NCI-H2196 treated with DMSO at 0.1 percent for 48 hours (cell line): Measurements from ENCODE around the gene SGMS1.
"Not testable (repeated sequence)": the region's sequence is repeated elsewhere in the genome, so short reads cannot be mapped to it uniquely, and the experiment has no call there.

Source experiments
- DNase-seq: peaks from one replicate; lab custom pipeline; 2025; ENCODE audit not compliant: unreplicated experiment; lab: John Stamatoyannopoulos, UW

SGMS1 gene

GRCh38 chr10:50431133-50431532 lies 192.6 kb downstream of the SGMS1 start:
- DNase-seq, result no peak

DNA sequence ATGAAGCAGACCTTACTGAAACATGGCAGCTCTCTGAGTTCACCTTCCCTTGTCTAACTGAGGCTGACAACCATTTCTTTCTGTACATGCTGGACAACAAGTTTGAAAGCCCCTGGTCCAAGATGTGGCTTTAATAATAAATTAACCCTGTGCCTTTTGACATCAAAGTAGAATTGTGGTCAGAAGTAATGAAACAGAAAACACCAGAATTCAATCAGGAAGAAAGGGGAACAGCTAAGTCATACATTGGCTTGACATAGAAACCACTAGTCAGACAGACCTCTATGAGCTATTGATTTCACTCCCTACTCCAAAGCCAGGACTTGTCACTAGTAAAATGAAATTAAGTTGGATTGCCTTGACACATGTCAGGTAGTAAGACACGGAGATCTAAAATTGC lies 197.3 kb downstream of the SGMS1 start:
- DNase-seq, result no peak

GRCh38 chr10:50425215-50425614 lies 198.5 kb downstream of the SGMS1 start:
- DNase-seq, result not testable (repeated sequence)

- no peak for DNase-seq
Observed at GRCh38 chr10:50423448-50423847, 200.3 kb downstream of the SGMS1 start.

DNA sequence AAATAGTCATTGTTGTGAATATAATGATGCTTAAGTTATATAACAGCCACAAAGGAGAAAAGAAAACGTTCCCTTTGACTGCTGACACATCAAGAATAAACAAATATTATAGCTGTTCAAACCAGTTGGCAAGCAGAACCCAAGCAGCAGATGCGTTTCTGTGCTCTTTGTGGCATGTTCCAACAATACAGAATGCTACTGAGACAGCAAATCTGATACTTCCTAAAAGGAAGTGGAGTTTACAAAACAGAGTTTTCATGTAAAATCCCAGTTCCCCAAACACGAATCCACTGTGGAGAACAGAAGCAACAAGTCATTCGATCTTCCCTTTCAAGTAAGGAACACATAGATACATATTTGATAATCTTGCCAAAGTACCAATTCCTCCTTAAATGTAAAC lies 201.5 kb downstream of the SGMS1 start:
- DNase-seq, result no peak

- DNase-seq, result no peak
Observed at GRCh38 chr10:50421026-50421719, 202.6 kb downstream of the SGMS1 start.

- DNase-seq, result no peak
Observed at GRCh38 chr10:50420196-50420595, 203.6 kb downstream of the SGMS1 start.

GRCh38 chr10:50419756-50420155 lies 204.0 kb downstream of the SGMS1 start:
- no peak for DNase-seq

- DNase-seq, result no peak
Observed at GRCh38 chr10:50419091-50419490, 204.7 kb downstream of the SGMS1 start.

DNA sequence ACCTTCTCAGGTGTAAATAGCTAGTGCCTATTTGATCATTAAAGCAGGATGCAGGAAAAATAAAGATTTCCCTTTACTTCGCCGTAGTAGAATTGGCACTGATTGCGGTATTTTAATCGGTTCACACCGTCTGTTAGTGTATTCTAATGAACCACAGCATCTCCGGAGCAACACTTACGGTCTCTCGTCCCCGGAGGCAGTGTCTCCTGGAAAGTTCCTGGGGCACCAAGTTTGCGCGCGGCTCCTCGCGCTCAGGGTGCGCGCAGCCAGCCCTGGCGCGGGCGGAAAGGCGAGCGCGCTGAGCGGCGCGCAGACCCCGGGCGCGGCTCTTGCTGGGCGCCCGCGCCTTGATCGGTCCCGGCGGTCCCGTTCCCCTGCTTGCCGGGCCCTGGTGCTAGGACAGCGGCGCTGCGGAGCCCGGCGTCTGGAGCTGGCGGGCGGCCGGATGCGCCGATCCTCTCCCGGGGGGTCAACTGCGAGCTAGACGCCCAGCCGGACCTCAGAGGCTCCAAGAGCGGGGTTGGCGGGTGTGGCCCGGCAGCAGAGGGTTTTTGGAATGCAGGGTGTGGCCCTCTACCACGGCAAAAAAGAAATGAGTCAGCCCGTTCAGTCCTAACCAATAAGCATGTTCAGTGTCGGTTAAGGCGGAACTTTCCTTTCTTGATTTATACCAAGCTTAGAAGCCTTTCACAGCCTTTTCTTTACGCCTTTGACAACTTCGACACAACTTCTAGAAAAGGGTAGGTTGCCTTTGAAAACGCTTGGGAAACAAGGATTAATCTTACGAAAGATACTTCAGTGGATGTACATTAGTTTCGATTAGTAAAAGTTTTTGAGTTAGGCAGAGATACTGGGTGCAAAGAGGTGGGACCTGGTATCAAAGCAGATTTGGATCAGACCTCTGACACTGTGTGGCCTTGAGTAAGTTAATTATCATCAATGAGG lies 205.6 kb downstream of the SGMS1 start:
- no peak for DNase-seq

DNA sequence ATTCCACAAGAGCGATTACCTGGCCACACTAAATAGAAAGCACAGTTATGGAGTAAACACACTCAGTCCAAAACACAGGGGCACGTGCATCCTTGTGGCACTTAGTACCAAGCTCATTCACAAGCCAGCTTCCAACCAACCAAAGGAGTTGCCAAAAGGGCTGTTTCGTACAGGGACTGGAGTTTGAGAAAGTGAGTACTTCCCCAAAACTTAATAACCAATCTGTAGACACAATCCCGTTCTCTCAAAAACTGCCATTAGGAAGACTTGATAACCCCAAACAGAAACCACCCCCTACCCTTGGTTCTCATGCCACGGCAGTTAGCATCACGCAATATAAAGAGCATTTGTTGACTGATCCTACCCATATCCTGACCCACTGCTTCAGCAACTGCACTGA lies 206.3 kb downstream of the SGMS1 start:
- DNase-seq, result no peak

- no peak for DNase-seq
Observed at GRCh38 chr10:50416881-50417280, 206.9 kb downstream of the SGMS1 start.

DNA sequence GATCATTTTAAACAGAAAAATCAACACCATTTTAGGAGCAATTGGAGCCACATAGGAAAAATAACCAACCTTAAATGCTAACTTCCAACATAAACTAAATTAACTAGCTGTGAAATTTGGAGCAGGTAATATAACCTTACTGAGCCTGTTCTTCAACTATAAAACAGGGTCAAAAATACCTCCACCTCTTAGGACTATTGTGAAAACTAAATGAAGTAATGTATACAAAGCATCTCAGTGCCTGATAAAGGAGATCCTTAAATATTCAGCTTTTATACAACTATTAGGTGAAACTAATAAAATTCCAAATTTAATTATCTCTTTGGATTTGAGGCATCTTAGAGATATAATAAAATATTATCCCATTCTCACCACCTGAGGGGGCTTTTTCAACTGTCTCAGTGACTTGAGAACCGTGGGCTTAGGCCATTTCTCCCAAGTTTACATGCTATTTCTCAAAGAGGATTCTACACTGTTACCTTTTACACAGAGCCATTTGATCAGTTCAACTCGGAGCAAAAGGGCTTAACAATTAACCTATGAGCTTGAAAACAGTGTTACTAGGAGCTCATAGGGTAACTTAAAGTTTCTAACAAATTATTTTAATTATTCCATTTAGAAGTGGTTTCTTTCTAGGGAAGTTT lies 207.5 kb downstream of the SGMS1 start:
- DNase-seq, result no peak

- DNase-seq, result no peak
Observed at GRCh38 chr10:50415292-50415691, 208.5 kb downstream of the SGMS1 start.

- no peak for DNase-seq
Observed at GRCh38 chr10:50410066-50410811, 213.5 kb downstream of the SGMS1 start.

DNA sequence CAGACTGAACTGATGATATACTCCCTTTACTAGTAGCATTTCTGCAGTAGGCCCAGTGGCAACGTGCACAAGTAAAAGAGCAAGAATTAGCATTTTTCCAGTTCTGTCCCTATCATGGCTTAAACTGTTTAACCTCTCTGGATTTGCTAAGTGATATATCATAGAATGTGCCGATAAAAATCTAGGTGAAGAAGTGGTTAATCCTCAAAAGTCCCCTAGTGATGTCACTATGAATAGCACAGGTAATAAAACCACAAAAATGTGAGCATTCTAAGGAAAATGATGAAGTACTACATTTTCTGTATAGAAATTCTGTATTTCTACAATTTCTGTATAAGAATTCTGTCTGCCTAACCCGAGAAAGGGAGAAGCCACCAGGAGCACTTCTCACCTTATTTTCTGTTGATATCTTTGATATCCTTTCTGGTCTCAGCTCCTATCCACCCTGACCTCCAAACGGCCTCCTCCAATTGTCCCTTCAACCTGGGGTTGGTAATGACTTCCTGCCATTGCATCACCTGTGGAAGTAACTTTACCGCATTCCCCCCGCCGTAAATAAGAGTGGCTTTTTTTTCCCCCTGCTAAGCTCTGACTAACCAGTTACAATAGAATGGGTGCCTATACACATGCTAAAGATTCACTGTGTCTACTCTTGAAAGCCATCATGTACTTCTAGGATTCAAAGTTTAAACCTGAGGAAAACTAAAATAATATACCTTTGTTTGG lies 216.5 kb downstream of the SGMS1 start:
- no peak for DNase-seq

GRCh38 chr10:50406457-50407070 lies 217.2 kb downstream of the SGMS1 start:
- no peak for DNase-seq

DNA sequence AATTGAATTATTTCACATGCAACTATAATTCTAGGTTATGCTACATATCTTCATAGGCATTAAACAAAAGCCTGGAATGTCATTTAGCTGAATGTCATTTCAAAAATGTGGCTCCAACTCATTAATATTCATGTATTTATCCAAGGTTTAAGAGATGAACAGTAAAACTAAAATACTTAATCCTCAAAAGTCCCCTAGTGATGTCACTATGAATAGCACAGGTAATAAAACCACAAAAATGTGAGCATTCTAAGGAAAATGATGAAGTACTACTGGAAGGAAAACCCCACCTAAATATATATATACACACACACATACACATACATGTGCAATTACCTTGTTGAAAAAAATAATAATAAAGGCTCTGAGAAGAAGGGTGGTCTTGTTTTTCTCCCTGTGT lies 218.0 kb downstream of the SGMS1 start:
- DNase-seq, result no peak

GRCh38 chr10:50404021-50404773 lies 219.6 kb downstream of the SGMS1 start:
- DNase-seq, result no peak
